ENCODE results near the gene MADD.

GRCh38 chr11:47356998-47357329 lies 87.0 kb downstream of the MADD start:
- TF ChIP-seq CTCF (IDR thresholded peaks at IDR 0.05; ENCODE audit: borderline replicate concordance, extremely low read depth, low read length, poor library complexity, severe bottlenecking) = no peak
- no peak for TF ChIP-seq EZH2 (IDR thresholded peaks at IDR 0.05; ENCODE audit: borderline replicate concordance, low read depth, low read length, severe bottlenecking)

Data from DND-41 (cell line).